DMS79 (cell line): ENCODE measurements around the gene PPM1B.
A peak's percentile ranks its signal among the peaks of the same experiment; 100 is the strongest.
"Not testable (repeated sequence)": the region's sequence is repeated elsewhere in the genome, so short reads cannot be mapped to it uniquely, and the experiment has no call there.

ENCODE experiments used
- DNase-seq: peaks from one replicate; lab custom pipeline; 2025; lab: John Stamatoyannopoulos, UW

The PPM1B gene

GRCh38 chr2:44163777-44164176, 4.9 kb upstream of the PPM1B start:
- no peak for DNase-seq

GRCh38 chr2:44164617-44165016, 4.1 kb upstream of the PPM1B start:
- DNase-seq = no peak

GRCh38 chr2:44166096-44166495, 2.6 kb upstream of the PPM1B start:
- DNase-seq = no peak

- DNase-seq = no peak
These were observed 1.3 kb upstream of the PPM1B start for GRCh38 chr2:44167311-44167907.

- DNase-seq = peak; percentile 99
These were observed 581 bp upstream of the PPM1B start for GRCh38 chr2:44167908-44168680.

- DNase-seq = no peak
These were observed 652 bp downstream of the PPM1B start for GRCh38 chr2:44169155-44169898.

GRCh38 chr2:44170311-44170717, 1.6 kb downstream of the PPM1B start:
- no peak for DNase-seq

GRCh38 chr2:44171018-44171417, 2.3 kb downstream of the PPM1B start:
- no peak for DNase-seq

- DNase-seq = not testable (repeated sequence)
These were observed 2.8 kb downstream of the PPM1B start for GRCh38 chr2:44171442-44171841.

GRCh38 chr2:44172576-44172975, 3.9 kb downstream of the PPM1B start:
- DNase-seq = no peak

GRCh38 chr2:44178950-44179349, 10.3 kb downstream of the PPM1B start:
- DNase-seq = no peak

GRCh38 chr2:44181648-44182047, 13.0 kb downstream of the PPM1B start:
- no peak for DNase-seq

GRCh38 chr2:44184106-44184505, 15.4 kb downstream of the PPM1B start:
- DNase-seq = no peak

- DNase-seq = no peak
These were observed 18.1 kb downstream of the PPM1B start for GRCh38 chr2:44186810-44187209.

GRCh38 chr2:44187251-44187650, 18.6 kb downstream of the PPM1B start:
- no peak for DNase-seq

- no peak for DNase-seq
These were observed 20.0 kb downstream of the PPM1B start for GRCh38 chr2:44188696-44189095.

GRCh38 chr2:44189104-44189503, 20.4 kb downstream of the PPM1B start:
- DNase-seq = no peak

GRCh38 chr2:44190526-44190925, 21.9 kb downstream of the PPM1B start:
- DNase-seq = no peak

- DNase-seq = no peak
These were observed 23.1 kb downstream of the PPM1B start for GRCh38 chr2:44191739-44192138.

- no peak for DNase-seq
These were observed 24.0 kb downstream of the PPM1B start for GRCh38 chr2:44192646-44193045.

- no peak for DNase-seq
These were observed 27.0 kb downstream of the PPM1B start for GRCh38 chr2:44195714-44196113.

- no peak for DNase-seq
These were observed 29.1 kb downstream of the PPM1B start for GRCh38 chr2:44197816-44198215.

- no peak for DNase-seq
These were observed 31.3 kb downstream of the PPM1B start for GRCh38 chr2:44200011-44200410.
